NCI-H2107 treated with DMSO at 0.1 percent for 48 hours (cell line): ENCODE measurements around the gene SLC25A24.
A peak's percentile ranks its signal among the peaks of the same experiment; 100 is the strongest.
"Not testable (repeated sequence)": the region's sequence is repeated elsewhere in the genome, so short reads cannot be mapped to it uniquely, and the experiment has no call there.

Source experiments
- DNase-seq: peaks from one replicate; lab custom pipeline; 2025; ENCODE audit not compliant: unreplicated experiment; lab: John Stamatoyannopoulos, UW

The SLC25A24 gene

GRCh38 chr1:108199781-108200686 lies at the start of gene SLC25A24:
Gene SLC25A24, minus strand, starts transcription at chr1:108200343. Its CDS starts 205 bp downstream, at chr1:108200138.
- DNase-seq: peak; percentile 54

DNA sequence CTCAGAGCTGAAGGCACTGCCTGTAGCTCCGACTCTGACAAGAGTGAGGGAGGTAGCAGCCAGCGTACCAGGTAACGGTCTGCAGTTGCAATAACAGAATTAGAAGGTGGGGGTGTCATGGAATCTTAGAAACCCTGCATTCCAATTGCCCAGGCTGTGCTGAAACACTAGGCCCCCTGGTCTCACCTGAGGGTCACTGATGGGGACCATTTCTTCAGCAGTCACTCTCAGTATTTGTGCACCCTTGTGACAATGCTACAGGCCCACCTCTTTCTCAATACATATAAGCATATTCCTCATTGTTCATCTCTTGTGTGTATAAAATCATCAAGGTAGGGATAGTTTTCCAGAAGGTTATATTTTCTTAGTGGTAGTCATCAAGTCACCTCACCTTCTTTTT lies 43.8 kb upstream of the SLC25A24 start, which contains the start of gene NBPF4:
NBPF4 (minus strand) TSS at position 101 of the 400 bp plus-strand sequence. CDS start 315 bp downstream, outside the sequence.
- DNase-seq: not testable (repeated sequence)

DNA sequence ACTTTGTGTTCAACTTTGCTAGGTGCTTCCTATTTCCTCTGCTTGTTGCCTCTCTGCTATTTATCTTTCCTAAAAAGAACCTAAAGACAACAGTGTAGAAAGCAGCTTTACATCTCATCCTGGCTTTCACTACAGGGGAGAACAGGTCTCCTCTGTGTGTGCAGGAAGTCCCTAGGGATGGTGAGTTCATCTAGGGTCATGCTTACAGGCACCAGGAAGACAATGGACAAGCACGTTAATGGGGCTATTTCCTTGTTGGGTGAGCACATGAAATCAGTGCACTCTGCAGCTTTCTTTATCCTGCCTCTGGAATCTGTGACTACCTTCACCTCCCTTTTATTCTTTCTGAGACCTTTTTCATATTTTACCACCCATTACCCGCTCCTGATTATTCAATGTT lies 39.3 kb upstream of the SLC25A24 start:
- DNase-seq: not testable (repeated sequence)

GRCh38 chr1:108235308-108235707 lies 35.2 kb upstream of the SLC25A24 start:
- not testable (repeated sequence) for DNase-seq

- not testable (repeated sequence) for DNase-seq
Measured at GRCh38 chr1:108232183-108232582, 32.0 kb upstream of the SLC25A24 start.

DNA sequence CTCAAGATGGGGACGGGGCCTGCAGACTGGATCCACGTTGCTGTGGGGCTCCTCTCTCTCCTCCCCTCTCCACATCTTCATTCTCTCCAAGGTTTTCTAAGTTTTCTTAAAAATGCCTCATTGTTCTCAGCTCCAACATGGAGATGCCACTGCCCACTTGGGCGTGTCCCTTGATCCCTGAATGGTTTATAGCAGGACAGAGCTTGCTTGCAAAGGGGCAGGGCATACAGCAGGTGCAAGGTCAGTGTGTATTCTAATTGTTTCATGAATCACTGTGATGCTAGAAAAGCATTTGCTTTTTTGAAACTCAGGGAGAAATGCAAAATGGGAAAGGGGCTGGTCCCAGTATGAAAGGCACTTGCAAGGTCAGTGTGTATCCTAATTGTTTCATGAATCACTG lies 29.8 kb upstream of the SLC25A24 start:
- not testable (repeated sequence) for DNase-seq

GRCh38 chr1:108227772-108228171 lies 27.6 kb upstream of the SLC25A24 start:
- not testable (repeated sequence) for DNase-seq

GRCh38 chr1:108226855-108227254 lies 26.7 kb upstream of the SLC25A24 start:
- DNase-seq: not testable (repeated sequence)

DNA sequence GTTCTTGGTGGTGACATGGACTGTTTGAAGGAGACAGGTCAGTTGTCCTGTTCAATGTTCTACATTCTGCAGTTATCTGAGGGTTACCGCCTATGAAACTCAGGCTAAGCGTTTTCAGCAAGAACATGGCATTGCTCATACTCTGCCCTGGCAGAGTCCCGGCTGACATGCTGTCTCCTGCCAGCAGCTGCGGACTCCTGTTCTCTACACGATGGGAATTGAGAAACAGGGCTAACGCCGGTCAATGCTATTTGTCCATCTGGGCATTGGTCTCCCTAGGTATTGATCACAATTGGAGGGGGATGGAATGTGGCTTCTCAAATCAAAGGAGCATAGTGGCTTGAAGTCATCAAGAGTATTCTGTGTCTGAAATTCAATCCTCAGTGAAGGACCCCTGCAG lies 23.1 kb upstream of the SLC25A24 start:
- DNase-seq: not testable (repeated sequence)

DNA sequence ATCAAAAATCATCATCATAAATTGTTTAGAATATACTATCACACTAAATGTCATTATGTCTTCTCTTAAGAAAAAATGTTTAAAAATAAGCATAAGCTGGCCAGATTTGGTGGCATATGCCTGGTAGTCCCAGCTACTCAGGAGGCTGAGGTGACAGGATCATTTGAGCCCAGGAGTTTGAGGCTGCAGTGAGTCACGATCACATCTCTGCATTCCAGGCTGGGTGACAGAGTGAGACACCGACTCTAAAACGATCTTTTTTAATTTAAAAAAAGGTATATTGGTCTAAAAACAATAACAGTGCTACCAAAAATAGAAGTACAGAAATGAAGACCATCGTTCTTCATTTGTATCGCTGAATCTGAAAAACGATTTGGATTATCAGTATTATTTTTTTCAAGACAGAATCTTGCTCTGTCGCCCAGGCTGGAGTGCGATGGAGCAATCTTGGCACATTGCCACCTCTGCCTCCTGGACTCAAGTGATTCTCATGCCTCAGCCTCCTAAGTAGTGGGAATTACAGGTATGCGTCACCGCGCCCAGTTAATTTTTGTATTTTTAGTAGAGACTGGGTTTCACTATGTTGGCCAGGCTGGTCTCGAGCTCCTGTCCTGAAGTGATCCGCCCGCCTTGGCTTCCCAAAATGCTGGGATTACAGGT lies 17.5 kb upstream of the SLC25A24 start:
- not testable (repeated sequence) for DNase-seq

DNA sequence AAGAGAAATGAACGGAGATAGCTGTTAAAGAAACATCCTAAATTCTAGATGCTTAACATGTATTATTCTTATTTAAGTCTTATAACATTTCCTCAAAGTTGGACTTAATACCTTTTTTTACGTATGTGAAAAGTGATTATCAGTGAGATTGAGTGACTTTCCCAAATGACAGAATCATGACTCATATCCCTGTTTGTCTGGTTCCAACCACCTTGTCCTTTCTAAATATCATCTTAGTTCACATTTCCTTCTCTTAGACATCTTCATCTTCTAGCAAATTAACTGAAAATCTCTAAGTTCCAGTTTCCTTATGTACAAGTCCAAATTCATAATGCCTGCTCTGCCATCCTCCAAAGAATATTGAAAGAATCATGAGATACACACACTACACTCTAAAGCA lies 16.9 kb upstream of the SLC25A24 start:
- not testable (repeated sequence) for DNase-seq

- DNase-seq: not testable (repeated sequence)
Measured at GRCh38 chr1:108216028-108216890, 16.1 kb upstream of the SLC25A24 start.

DNA sequence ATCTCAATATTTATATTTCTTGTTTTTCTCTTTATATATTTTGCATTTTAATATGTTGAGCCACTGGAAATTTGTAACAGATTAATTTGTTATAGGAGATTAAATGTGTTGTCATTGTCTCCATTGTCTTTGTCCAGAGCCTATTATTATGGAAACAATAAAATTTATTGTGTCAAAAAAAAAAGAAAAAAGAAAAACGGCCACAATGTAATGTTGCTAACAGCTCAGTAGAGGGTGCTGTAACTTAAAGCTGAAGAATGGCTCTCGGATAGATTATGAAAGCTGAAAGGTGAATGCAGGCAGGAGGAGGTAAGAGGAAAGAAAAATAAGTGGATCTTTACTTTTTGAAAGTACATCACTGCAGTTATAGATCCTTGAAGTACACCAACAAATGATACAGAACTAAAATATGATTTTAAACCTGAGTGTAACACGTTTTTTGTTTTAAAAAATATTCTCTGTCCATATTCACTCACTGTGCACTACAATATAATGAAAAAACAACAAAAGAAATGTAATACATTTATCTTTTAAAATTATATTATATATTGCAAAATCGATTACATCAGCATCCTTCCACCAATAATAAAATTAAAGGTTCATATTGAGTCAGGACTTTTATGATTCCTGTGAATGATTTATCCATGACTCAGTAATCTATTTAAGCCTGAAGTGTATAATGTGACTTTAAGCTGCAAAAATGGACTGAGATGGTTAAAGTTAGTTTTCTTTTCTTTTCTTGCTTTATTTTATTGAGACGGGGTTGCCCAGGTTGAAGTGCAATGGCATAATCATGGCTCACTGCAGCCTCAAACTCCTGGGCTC lies 14.7 kb upstream of the SLC25A24 start:
- peak; percentile 6 for DNase-seq

- DNase-seq: no peak
Measured at GRCh38 chr1:108211014-108211413, 10.9 kb upstream of the SLC25A24 start.

DNA sequence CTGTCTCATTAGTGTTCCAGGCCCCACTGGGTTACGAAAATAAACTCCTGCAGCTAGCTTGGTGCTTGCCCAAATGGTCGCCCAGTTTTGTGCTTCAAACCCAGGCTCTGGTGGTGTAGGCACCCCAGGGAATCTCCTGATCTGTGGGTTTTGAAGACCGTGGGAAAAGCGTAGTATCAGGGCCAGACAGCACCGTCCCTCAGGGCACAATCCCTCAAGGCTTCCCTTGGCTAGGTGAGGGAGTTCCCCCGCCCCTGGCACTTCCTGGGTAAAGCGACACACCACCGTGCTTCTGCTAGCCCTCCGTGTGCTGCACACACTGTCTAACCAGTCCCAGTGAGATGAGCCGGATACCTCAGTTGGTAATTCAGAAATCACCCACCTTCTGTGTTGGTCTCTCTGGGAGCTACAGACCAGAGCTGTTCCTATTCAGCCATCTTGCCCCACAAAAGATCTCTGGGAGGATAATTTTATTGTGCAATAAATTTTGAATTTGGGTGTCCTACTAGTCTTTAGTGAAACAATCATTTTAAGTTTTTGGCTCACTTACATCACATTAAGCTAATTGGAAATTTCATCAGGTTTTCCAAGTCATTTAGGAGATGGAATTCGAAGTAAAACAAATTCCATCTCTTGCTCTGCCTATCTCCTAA lies 9.4 kb upstream of the SLC25A24 start:
- no peak for DNase-seq

DNA sequence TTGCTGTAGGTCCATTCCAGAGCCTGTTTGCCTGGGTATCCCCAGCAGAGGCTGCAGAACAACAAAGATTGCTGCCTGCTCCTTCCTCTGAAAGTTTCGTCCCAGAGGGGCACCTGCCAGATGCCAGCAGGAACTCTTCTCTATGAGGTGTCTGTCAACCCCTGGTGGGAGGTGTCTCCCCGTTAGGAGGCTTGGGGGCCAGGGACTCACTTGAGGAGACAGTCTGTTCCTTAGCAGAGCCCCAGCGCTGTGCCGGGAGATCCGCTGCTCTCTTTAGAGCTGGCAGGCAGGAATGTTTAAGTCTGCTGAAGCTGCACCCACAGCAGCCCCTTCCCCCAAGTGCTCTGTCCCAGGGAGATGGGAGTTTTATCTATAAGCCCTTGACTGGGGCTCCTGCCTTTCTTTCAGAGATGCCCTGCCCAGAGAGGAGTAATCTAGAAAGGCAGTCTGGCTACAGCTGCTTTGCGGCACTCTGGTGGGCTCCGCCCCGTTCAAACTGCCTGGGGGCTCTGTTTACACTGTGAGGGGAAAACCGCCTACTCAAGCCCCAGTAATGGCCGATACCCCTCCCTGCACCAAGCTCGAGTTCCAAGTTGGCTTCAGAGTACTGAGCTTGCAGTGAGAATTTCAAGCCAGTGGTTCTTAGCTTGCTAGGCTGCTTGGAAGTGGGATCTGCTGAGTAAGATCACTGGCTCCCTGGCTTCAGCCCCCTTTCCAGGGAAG lies 8.7 kb upstream of the SLC25A24 start:
- DNase-seq: no peak

GRCh38 chr1:108203582-108203981 lies 3.4 kb upstream of the SLC25A24 start:
- not testable (repeated sequence) for DNase-seq

GRCh38 chr1:108201687-108202086 lies 1.5 kb upstream of the SLC25A24 start:
- no peak for DNase-seq

DNA sequence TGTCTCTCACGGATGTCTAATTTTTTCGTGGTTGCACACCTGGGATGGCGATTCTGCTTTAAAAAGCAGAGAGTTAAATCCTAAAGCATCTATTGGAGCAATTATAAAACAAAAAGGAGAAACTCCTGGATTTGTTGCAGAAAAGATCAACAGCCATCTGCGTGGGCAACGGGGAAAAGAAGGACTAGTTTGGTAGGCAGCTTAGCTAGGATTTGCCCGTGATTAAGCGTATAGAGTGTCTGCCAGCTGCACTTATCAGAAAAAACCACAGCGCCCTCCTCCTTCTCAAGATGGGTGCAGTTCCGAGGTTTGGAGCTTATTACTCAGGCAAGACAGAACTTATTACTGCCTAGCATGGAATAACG lies 526 bp upstream of the SLC25A24 start:
- peak; percentile 86 for DNase-seq
